Liver (tissue), 9 donors: Measurements from ENCODE around the gene ECT2. TPM values are rescaled to one million over a fixed set of nuclear protein-coding genes. Genes with fewer than 3 reads are reported as not detected.

Experiments
- DNase-seq: peaks from one replicate; pipeline ENCODE4 v3.0.0-alpha.2; 2017; ENCODE audit warnings: low spot score
- H3K27ac ChIP-seq, 2 donors: one replicate each; pipeline ENCODE4 v1.7.0; 2013; ENCODE audit warnings: inconsistent platforms in 2 of 2, low read length in 2 of 2, control low read depth in 1 of 2, low read depth in 1 of 2, mild to moderate bottlenecking in 1 of 2
- H3K27me3 ChIP-seq, 4 donors: one replicate each; pipeline versions ENCODE4 v1.6.1 to v1.7.0; 2013; ENCODE audit warnings: low read length in 3 of 4, inconsistent platforms in 1 of 4, mild to moderate bottlenecking in 1 of 4, moderate library complexity in 1 of 4; ENCODE audit not compliant: control insufficient read depth in 4 of 4, insufficient read depth in 4 of 4
- H3K36me3 ChIP-seq, 4 donors: one replicate each; pipeline versions ENCODE4 v1.6.1 to v1.7.0; 2013; ENCODE audit warnings: low read length in 3 of 4, mild to moderate bottlenecking in 3 of 4, low read depth in 1 of 4, moderate library complexity in 1 of 4; ENCODE audit not compliant: control insufficient read depth in 4 of 4, insufficient read depth in 3 of 4
- H3K4me1 ChIP-seq, 4 donors: one replicate each; pipeline versions ENCODE4 v1.6.1 to v1.7.0; 2013; ENCODE audit warnings: low read length in 3 of 4, mild to moderate bottlenecking in 3 of 4, moderate library complexity in 1 of 4; ENCODE audit not compliant: control insufficient read depth in 4 of 4, insufficient read depth in 4 of 4
- H3K4me3 ChIP-seq, 3 donors: one replicate each; pipeline versions ENCODE4 v1.6.1 to v1.7.0; 2013; ENCODE audit warnings: low read length in 3 of 3, control low read depth in 1 of 3, low read depth in 1 of 3, mild to moderate bottlenecking in 1 of 3
- H3K9ac ChIP-seq, 2 donors: one replicate each; pipeline ENCODE4 v1.7.0; 2013; ENCODE audit warnings: low read length in 2 of 2, mild to moderate bottlenecking in 2 of 2, moderate library complexity in 2 of 2, control low read depth in 1 of 2, low read depth in 1 of 2
- H3K9me3 ChIP-seq, 4 donors: one replicate each; pipeline versions ENCODE4 v1.6.1 to v1.7.0; 2013; ENCODE audit warnings: low read length in 3 of 4; ENCODE audit not compliant: control insufficient read depth in 4 of 4
- CTCF ChIP-seq: fragments of 150-350 bp; IDR thresholded peaks from 2 replicates; pipeline ENCODE4 v1.5.1; 2017; ENCODE audit warnings: improper control_type of control experiment, low read depth, low read length; ENCODE audit not compliant: missing input control
- EGR1 ChIP-seq, 2 donors: IDR thresholded peaks; 2 replicates each; pipeline ENCODE4 v1.6.1; 2016 to 2018; ENCODE audit warnings: antibody characterized with exemption in 2 of 2, low read depth in 2 of 2
- FOXA1 ChIP-seq: IDR thresholded peaks from 2 replicates; pipeline ENCODE4 v1.6.1; 2016; ENCODE audit warnings: antibody characterized with exemption
- FOXA2 ChIP-seq: IDR thresholded peaks from 2 replicates; pipeline ENCODE4 v1.6.1; 2016; ENCODE audit warnings: antibody characterized with exemption
- GABPA ChIP-seq, 2 donors: IDR thresholded peaks in 1 of 2; conservative IDR thresholded peaks in 1 of 2; 2 replicates each; pipeline ENCODE4 v1.6.1; 2016; ENCODE audit warnings: antibody characterized with exemption in 2 of 2, mild to moderate bottlenecking in 1 of 2, moderate library complexity in 1 of 2
- HNF4A ChIP-seq, 2 donors: conservative IDR thresholded peaks; 2 replicates each; pipeline ENCODE4 v1.6.1; 2016; ENCODE audit warnings: antibody characterized with exemption in 2 of 2, mild to moderate bottlenecking in 2 of 2
- HNF4G ChIP-seq: IDR thresholded peaks from 2 replicates; pipeline ENCODE4 v1.6.1; 2016; ENCODE audit warnings: antibody characterized with exemption
- JUND ChIP-seq, 2 donors: IDR thresholded peaks; 2 replicates each; pipeline ENCODE4 v1.6.1; 2016; ENCODE audit warnings: antibody characterized with exemption in 2 of 2
- MAX ChIP-seq: IDR thresholded peaks from 2 replicates; pipeline ENCODE4 v1.6.1; 2016; ENCODE audit warnings: antibody characterized with exemption
- NR2F2 ChIP-seq: IDR thresholded peaks from 2 replicates; pipeline ENCODE4 v1.6.1; 2016; ENCODE audit warnings: antibody characterized with exemption
- RAD21 ChIP-seq, 2 donors: IDR thresholded peaks; 2 replicates each; pipeline ENCODE4 v1.6.1; 2016; ENCODE audit warnings: antibody characterized with exemption in 2 of 2, mild to moderate bottlenecking in 2 of 2
- RXRA ChIP-seq, 2 donors: IDR thresholded peaks; 2 replicates each; pipeline ENCODE4 v1.6.1; 2017 to 2018; ENCODE audit warnings: antibody characterized with exemption in 2 of 2, mild to moderate bottlenecking in 1 of 2
- SP1 ChIP-seq: IDR thresholded peaks from 2 replicates; pipeline ENCODE4 v1.6.1; 2018; ENCODE audit warnings: antibody characterized with exemption, mild to moderate bottlenecking
- TAF1 ChIP-seq: conservative IDR thresholded peaks from 2 replicates; pipeline ENCODE4 v1.6.1; 2016; ENCODE audit warnings: antibody characterized with exemption, mild to moderate bottlenecking
- YY1 ChIP-seq: IDR thresholded peaks from 2 replicates; pipeline ENCODE4 v1.6.1; 2016; ENCODE audit warnings: antibody characterized with exemption, mild to moderate bottlenecking
- WGBS: extraction: QIAGEN DNeasy Blood & Tissue Kit; methylation state at CpG from one replicate; pipeline ENCODE4 v1.1.7; 2013; 5-methylcytosine and 5-hydroxymethylcytosine counted together
- polyA plus RNA-seq, 2 donors: library from polyadenylated mRNA; stranded (reverse) in 1 of 2; unstranded in 1 of 2; fragments of 200-250 nt in 1 of 2; fragments of >200 nt in 1 of 2; fragmentation: Nextera tagmentation in 1 of 2; extraction: Ambion mirVana in 1 of 2; gene quantifications; one replicate each; pipeline versions ENCODE4 v1.2.1 to v1.2.3, GENCODE V29; 2013 to 2015
- total RNA-seq, 2 donors: library from RNA; depleted of rRNA; stranded (reverse); fragments of >200 nt; gene quantifications; one replicate each; pipeline ENCODE4 v1.2.3, GENCODE V29; 2014
- TF ChIP-seq, protein P1 (sequence below): IDR thresholded peaks from 2 replicates; pipeline ENCODE4 v1.6.1; 2016; ENCODE audit warnings: antibody characterized with exemption
- TF ChIP-seq, protein P2 (sequence below): IDR thresholded peaks from 2 replicates; pipeline ENCODE4 v1.6.1; 2016; ENCODE audit warnings: antibody characterized with exemption
- TF ChIP-seq, protein P3 (sequence below): IDR thresholded peaks from 2 replicates; pipeline ENCODE4 v1.6.1; 2016; ENCODE audit warnings: antibody characterized with exemption, mild to moderate bottlenecking
- donor health status: healthy.
- donor health status: healthy.
- donor health status: healthy.
- donor health status: healthy.
- donor health status: healthy.

Gene ECT2
- total and polyA plus RNA-seq, 4 donors = 1.5 to 32.4 (median 2.6) TPM

GRCh38 chr3:172739462-172739861 lies 11.1 kb upstream of the ECT2 start:
- DNase-seq = no peak
- H3K9ac ChIP-seq = no peak overlapping the region
- H3K9me3 ChIP-seq = no peaks in the 10 kb centered on the region
- H3K36me3 ChIP-seq = no peaks in the 10 kb centered on the region
- H3K4me3 ChIP-seq = no peak overlapping the region
- no peaks in the 10 kb centered on the region for H3K27me3 ChIP-seq
- no peaks in the 10 kb centered on the region for H3K4me1 ChIP-seq
- H3K27ac ChIP-seq = no peak overlapping the region
- TF ChIP-seq RXRA (IDR thresholded peaks at IDR 0.05) (no peak), YY1 (no peak), NR2F2 (no peak), MAX (no peak), EGR1 (IDR thresholded peaks at IDR 0.05; ENCODE audit: low read depth in 2 of 2) (no peak), FOXA2 (no peak), GABPA (IDR thresholded peaks at IDR 0.05 in 1 of 2, conservative IDR thresholded peaks at IDR 0.05 in 1 of 2) (no peak), HNF4G (no peak), JUND (IDR thresholded peaks at IDR 0.05) (no peak), HNF4A (conservative IDR thresholded peaks at IDR 0.05) (no peak), SP1 (no peak), FOXA1 (no peak), CTCF (no peak), RAD21 (IDR thresholded peaks at IDR 0.05) (no peak), TAF1 (no peak)
- TF ChIP-seq, protein P1, sequence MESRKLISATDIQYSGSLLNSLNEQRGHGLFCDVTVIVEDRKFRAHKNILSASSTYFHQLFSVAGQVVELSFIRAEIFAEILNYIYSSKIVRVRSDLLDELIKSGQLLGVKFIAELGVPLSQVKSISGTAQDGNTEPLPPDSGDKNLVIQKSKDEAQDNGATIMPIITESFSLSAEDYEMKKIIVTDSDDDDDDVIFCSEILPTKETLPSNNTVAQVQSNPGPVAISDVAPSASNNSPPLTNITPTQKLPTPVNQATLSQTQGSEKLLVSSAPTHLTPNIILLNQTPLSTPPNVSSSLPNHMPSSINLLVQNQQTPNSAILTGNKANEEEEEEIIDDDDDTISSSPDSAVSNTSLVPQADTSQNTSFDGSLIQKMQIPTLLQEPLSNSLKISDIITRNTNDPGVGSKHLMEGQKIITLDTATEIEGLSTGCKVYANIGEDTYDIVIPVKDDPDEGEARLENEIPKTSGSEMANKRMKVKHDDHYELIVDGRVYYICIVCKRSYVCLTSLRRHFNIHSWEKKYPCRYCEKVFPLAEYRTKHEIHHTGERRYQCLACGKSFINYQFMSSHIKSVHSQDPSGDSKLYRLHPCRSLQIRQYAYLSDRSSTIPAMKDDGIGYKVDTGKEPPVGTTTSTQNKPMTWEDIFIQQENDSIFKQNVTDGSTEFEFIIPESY = no peak
- TF ChIP-seq, protein P2, sequence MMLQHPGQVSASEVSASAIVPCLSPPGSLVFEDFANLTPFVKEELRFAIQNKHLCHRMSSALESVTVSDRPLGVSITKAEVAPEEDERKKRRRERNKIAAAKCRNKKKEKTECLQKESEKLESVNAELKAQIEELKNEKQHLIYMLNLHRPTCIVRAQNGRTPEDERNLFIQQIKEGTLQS = no peak
- TF ChIP-seq, protein P3, sequence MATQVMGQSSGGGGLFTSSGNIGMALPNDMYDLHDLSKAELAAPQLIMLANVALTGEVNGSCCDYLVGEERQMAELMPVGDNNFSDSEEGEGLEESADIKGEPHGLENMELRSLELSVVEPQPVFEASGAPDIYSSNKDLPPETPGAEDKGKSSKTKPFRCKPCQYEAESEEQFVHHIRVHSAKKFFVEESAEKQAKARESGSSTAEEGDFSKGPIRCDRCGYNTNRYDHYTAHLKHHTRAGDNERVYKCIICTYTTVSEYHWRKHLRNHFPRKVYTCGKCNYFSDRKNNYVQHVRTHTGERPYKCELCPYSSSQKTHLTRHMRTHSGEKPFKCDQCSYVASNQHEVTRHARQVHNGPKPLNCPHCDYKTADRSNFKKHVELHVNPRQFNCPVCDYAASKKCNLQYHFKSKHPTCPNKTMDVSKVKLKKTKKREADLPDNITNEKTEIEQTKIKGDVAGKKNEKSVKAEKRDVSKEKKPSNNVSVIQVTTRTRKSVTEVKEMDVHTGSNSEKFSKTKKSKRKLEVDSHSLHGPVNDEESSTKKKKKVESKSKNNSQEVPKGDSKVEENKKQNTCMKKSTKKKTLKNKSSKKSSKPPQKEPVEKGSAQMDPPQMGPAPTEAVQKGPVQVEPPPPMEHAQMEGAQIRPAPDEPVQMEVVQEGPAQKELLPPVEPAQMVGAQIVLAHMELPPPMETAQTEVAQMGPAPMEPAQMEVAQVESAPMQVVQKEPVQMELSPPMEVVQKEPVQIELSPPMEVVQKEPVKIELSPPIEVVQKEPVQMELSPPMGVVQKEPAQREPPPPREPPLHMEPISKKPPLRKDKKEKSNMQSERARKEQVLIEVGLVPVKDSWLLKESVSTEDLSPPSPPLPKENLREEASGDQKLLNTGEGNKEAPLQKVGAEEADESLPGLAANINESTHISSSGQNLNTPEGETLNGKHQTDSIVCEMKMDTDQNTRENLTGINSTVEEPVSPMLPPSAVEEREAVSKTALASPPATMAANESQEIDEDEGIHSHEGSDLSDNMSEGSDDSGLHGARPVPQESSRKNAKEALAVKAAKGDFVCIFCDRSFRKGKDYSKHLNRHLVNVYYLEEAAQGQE = no peak
- 43% methylated on average over 1 of the region's 1 CpG for WGBS
